SK-N-SH (cell line): ENCODE results near the gene PLEKHF1.

Source experiments
- ELF1 ChIP-seq: IDR thresholded peaks from 2 replicates; pipeline ENCODE4 v1.4.0; 2012
- EP300 ChIP-seq, 2 experiments: IDR thresholded peaks; 2 replicates each; pipeline versions ENCODE4 v1.4.0 to v1.6.1; 2012; ENCODE audit warnings: borderline replicate concordance in 1 of 2, low read depth in 1 of 2, low read length in 1 of 2
- MXI1 ChIP-seq: IDR thresholded peaks from 2 replicates; pipeline ENCODE4 v1.6.1; 2012; ENCODE audit warnings: mild to moderate bottlenecking, low read depth, low read length, improper control_type of control experiment
- NRF1 ChIP-seq: IDR thresholded peaks from 2 replicates; pipeline ENCODE4 v1.6.1; 2012; ENCODE audit warnings: low read depth, mild to moderate bottlenecking, low read length
- SIN3A ChIP-seq: IDR thresholded peaks from 2 replicates; pipeline ENCODE4 v1.6.1; 2012; ENCODE audit warnings: low read depth, mild to moderate bottlenecking, low read length, moderate library complexity, borderline replicate concordance
- TF ChIP-seq, protein P1 (sequence below): fragments of 200-600 bp; sonication (generic); IDR thresholded peaks from 2 replicates; pipeline ENCODE4 v1.6.1; 2017; ENCODE audit warnings: antibody characterized with exemption, mild to moderate bottlenecking, moderate library complexity
- TF ChIP-seq, protein P2 (sequence below): fragments of 150-350 bp; IDR thresholded peaks from 2 replicates; pipeline ENCODE4 v1.6.1; 2017; ENCODE audit warnings: antibody characterized with exemption, low read length, low read depth, borderline replicate concordance
- TF ChIP-seq, protein P3 (sequence below): IDR thresholded peaks from 2 replicates; pipeline ENCODE4; 2012

DNA sequence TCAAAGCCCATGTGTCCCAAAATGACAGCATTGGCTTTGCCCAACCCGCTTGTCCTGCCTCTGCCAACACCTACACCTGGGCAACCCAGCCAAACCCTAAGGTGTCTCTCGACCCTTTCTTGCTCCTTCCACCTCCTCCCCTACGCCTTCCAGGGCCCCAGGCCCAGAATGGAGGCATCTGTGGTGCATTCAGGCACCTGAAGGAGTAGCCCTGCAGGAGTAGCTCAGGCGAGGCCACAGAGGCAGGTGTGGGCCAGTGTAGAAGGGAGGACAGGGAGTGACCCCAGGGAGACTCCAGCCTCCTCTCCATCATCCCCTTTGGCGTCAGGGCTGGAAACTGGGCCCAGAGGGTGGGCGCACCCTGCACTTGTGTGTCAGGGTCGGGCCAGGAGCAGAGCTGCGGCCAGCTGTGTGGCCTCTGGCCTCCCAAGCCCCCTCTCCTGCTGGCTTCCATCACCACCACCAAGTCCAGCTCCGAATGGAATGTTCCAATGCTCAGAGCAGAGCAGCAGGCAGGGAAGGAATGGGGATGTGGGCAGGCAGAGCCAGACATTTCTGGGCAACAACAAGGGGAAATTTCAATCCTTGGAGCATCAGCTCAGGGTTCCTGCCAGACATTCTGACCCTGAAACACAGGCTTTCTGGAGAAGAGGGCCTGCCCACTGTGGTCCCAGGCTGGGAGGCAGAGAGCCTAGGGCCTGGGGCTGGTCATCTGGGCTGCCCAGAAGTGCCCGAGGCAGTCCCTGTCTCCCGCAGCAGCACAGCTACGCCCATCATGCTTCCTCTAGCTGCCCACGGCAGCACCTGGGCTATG lies 16.4 kb downstream of the PLEKHF1 start:
- TF ChIP-seq, protein P1, sequence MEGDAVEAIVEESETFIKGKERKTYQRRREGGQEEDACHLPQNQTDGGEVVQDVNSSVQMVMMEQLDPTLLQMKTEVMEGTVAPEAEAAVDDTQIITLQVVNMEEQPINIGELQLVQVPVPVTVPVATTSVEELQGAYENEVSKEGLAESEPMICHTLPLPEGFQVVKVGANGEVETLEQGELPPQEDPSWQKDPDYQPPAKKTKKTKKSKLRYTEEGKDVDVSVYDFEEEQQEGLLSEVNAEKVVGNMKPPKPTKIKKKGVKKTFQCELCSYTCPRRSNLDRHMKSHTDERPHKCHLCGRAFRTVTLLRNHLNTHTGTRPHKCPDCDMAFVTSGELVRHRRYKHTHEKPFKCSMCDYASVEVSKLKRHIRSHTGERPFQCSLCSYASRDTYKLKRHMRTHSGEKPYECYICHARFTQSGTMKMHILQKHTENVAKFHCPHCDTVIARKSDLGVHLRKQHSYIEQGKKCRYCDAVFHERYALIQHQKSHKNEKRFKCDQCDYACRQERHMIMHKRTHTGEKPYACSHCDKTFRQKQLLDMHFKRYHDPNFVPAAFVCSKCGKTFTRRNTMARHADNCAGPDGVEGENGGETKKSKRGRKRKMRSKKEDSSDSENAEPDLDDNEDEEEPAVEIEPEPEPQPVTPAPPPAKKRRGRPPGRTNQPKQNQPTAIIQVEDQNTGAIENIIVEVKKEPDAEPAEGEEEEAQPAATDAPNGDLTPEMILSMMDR, result no peak
- TF ChIP-seq ELF1 (no peak), EP300 (IDR thresholded peaks at IDR 0.05; ENCODE audit: borderline replicate concordance in 1 of 2, low read depth in 1 of 2, low read length in 1 of 2) (no peak), MXI1 (no peak), NRF1 (no peak), SIN3A (no peak)
- TF ChIP-seq, protein P2, sequence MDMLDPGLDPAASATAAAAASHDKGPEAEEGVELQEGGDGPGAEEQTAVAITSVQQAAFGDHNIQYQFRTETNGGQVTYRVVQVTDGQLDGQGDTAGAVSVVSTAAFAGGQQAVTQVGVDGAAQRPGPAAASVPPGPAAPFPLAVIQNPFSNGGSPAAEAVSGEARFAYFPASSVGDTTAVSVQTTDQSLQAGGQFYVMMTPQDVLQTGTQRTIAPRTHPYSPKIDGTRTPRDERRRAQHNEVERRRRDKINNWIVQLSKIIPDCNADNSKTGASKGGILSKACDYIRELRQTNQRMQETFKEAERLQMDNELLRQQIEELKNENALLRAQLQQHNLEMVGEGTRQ, result no peak
- TF ChIP-seq, protein P3, sequence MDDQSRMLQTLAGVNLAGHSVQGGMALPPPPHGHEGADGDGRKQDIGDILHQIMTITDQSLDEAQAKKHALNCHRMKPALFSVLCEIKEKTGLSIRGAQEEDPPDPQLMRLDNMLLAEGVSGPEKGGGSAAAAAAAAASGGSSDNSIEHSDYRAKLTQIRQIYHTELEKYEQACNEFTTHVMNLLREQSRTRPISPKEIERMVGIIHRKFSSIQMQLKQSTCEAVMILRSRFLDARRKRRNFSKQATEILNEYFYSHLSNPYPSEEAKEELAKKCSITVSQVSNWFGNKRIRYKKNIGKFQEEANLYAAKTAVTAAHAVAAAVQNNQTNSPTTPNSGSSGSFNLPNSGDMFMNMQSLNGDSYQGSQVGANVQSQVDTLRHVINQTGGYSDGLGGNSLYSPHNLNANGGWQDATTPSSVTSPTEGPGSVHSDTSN, result no peak
